Activated CD4-positive, CD25-positive, alpha-beta regulatory T cell treated with anti-CD3 and anti-CD28 coated beads, Interleukin-2, amount 50 U/mL, for 72 hours (primary cell): ENCODE results near the gene PRKG2.
"Not testable (repeated sequence)": the region's sequence is repeated elsewhere in the genome, so short reads cannot be mapped to it uniquely, and the experiment has no call there.

Experiments used
- DNase-seq: peaks from one replicate; pipeline ENCODE4 v3.0.0; 2021

Gene PRKG2

GRCh38 chr4:81214144-81214880 lies 710 bp downstream of the PRKG2 start:
- DNase-seq: no peak

- DNase-seq: no peak
These were observed 1.4 kb downstream of the PRKG2 start for GRCh38 chr4:81213671-81214070.

DNA sequence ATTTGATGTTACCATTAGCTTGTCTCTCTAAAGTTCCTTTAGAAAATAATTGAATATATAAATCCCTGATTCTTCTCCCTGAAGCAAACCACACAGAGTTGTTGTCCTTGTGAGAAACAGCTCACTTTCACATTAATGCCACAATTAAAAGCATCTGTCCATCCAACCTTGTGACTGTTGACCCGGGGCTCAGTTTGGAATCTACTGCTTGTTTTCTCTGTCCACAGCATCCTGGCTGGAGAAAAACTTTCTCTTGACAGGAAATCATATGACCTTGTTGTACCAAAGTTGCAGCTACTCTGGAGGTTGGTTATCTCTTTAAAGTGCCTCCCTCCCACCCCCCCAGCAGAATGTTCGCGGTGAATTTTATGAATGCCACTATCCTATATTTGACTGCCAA lies 3.1 kb downstream of the PRKG2 start:
- DNase-seq: no peak

GRCh38 chr4:81207828-81208227 lies 7.2 kb downstream of the PRKG2 start:
- DNase-seq: no peak

DNA sequence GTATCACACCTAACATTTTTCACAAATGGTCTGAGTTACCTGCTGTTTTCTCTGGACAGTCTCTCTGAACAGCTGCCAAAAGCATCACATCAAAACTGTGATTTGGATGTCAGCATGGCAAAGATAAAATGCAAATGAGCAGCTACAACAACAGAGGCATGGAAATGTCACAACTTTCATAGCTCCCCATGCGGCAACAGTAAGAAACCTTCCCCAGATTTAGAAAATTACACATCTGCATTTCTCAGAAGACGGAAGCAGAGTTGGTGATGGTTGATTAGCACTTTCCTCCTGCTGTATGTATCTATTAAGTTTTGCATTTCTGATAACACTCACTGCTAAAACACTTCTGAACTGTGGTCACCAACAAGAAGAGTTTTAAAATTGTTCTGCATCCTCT lies 9.7 kb downstream of the PRKG2 start:
- DNase-seq: no peak

DNA sequence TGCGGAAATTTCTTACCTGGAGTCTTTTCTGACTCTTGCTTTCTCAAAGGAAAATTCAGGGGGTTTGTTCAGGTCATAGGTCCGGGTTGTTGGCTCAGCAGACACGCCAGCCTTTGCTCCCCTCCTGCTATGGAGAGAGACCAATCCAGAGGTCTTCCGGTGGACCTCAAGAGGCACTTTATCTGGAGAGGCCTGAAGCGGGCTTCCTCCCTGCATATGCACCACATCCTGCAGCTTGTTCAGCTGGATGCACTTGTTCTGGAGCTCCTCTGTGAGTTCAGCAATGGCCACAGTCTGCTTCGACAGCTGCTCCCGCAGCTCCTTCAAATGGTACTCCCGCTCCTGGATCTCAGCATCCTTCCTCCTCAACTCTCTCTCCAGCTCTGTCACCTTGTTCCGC lies 10.5 kb downstream of the PRKG2 start:
- no peak for DNase-seq

DNA sequence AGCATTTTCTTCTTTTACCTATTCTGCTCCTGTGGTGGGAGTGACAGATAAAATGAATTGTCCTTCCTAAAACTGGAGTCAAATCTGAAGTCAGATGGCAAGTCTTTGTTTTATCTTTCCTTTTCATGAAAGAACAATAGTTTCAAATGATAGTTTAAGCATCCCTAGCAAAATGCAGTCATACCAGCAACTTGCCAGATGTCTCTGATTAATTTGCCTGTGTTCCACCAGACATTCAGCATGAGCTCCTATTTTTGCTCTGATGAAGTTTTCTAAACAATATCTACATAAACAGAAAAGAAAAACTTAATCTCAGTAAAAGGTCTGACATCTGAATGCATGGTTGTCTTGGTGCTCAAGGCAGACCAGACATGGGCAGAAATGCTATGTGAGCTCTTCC lies 15.2 kb downstream of the PRKG2 start:
- DNase-seq: no peak

DNA sequence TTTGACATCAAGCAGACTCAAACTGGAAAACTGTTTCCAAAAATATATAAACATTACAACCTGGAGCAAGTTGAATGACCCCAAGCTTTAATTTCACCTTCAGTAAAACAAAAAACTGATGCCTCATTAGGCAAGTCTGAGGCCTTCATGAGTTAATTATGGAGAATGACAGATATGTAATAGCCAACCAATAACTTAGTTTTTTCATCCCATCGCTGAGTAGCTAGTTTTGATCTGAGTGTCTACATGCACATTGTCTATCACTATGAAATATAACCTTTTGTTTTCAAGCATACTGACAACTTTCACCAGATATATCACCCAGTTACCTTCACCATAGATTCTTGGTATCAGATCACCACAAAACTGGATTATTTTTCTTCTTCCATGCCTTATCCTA lies 16.4 kb downstream of the PRKG2 start:
- no peak for DNase-seq

GRCh38 chr4:81197864-81198524 lies 17.0 kb downstream of the PRKG2 start:
- DNase-seq: no peak

DNA sequence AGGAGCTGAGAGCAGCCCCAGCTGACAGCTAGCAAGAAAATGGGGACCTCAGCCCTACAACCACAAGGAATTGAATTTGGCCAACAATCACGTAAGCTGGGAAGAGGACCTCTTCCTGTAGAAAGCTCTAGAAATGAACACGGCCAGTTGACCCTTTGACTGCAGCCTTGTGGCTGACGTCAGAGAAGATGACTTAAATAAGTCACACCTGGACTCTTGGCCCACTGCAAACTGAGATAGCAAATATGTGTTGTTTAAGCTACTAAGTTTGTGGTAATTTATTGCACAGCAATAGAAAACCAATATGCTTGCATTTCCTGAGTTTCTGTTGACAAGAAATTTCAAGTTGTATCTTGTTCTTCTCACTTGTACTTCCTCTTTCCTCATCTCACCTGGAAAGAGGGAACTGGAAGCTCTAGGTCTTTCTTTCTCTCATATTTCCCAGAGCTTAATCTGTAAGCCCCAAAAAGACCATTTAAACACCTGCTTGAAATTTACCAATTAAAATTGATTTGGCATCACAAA lies 18.8 kb downstream of the PRKG2 start:
- DNase-seq: no peak

- no peak for DNase-seq
These were observed 19.5 kb downstream of the PRKG2 start for GRCh38 chr4:81195475-81195874.

GRCh38 chr4:81194286-81194685 lies 20.7 kb downstream of the PRKG2 start:
- DNase-seq: no peak

- DNase-seq: no peak
These were observed 34.1 kb downstream of the PRKG2 start for GRCh38 chr4:81180916-81181315.

DNA sequence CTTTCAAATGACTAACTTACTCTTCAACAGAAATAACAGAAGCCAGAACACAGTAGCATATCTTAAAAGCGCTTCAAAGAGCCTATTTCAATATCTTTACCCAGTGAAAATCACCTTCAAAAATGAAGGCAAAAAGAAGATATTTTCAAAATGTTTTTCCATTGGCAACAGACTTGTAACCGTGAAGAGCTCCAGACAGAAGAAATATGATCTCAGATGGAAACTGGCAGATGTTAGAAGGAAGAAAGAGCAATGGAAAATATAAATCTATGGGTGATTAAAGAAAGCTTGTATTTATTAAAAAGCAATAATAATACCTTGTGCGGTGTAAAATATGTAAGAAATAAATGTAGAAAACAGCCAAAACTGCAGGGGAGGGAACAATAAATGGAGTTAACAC lies 35.7 kb downstream of the PRKG2 start:
- DNase-seq: no peak

DNA sequence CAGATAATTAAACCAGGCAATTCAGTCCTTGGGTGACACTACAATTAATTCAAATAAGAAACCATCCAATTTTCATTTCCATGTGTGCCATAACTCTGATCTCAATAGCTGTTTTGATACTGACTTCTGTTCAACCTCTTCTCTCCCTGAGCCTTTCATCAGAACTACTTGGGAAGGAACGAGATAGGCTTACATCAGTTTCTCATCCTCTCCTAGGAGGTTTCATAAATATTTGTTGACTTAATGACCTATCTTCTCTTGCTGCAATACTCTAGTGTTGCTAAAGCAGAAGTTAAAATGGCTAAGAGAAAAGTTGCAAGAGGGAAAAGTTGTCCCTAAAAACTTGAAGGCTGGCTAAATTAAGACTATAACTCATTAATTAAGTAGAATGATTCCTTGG lies 41.8 kb downstream of the PRKG2 start:
- DNase-seq: no peak

DNA sequence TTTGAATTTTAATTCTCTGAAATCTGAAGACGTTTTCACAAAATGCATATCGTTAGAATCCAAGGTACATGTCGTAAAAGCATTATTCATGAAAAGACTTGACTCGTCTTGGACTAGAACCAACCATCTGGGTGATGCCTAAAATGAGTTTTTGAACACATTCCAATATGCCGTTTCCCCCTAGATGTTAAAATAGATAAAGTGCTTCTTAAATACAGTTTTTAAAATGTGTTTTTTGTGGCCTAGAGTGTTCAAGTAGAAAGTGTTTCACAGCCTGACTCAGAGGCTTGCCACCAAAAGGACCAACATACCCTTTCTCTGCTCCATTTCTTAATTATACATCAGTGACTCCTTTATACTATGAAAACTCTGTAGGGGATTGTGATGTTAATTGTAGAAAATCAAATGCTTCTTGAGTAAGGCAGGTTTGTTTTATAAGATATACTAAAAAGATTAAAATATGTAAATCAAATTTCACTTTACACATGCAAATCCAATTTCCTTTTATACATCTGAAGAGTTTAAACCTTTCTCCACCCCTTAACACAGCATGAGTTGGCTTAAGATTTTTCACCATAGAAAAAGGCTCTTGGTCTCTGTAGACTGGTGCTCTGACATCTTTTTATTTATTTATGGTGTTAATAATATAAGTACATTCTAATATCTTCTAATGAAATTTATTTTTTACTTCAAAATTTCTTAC lies 48.4 kb downstream of the PRKG2 start:
- DNase-seq: no peak

- DNase-seq: no peak
These were observed 49.1 kb downstream of the PRKG2 start for GRCh38 chr4:81165861-81166430.

DNA sequence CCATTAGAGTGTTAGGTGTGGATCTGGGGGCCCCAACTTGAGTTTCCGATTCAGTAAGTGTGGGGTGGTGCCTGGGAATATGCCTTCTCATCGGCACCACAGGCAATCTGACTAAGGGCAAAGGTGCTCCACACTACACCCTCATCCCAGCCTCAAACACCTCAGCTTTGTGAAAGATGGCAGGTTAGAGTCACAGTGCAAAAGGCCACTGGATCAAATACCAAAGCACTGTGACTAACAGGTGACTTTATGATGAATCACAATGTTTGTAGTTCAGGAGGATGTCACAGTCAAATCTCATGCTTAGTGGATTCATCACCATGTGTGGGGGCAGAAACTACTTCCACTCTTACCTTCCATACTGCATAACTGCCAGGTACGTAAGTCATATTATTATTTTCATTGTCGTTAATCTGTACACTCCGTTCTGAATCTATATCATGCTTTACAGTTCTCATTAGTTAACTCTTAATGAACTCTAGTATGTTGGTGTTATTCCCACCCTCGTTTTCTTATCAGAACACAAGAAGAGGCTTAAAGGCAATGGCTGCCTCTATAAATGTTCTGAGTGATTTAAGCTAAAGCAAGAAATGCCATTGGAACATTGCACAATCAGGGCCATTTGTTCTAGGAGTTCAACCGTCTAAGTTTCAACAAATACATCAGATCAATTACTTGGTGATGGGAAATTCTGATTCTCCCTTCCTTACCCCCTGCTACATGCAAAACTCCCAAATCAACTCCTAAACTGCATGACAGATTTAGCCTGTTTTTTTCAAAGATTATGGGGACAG lies 50.2 kb downstream of the PRKG2 start:
- no peak for DNase-seq

DNA sequence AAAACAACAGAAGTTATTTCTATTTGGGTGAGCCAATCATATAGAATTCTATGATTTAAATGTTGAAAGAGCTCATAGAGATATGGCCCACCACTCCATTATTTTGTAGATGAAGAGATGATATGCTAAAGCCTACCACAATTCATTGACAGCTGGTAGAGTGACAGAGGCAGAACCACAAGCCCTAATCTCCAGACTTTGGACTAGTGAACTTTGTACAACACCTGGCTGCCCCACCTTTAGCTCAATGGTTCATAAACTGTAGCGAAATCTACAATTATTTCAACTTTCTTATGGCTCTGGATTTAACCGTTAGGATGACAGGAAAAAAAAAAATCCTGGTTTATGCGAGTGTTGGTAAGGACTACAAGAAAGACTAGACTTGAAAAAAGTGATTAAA lies 50.9 kb downstream of the PRKG2 start:
- DNase-seq: no peak

- DNase-seq: no peak
These were observed 52.1 kb downstream of the PRKG2 start for GRCh38 chr4:81162752-81163458.

DNA sequence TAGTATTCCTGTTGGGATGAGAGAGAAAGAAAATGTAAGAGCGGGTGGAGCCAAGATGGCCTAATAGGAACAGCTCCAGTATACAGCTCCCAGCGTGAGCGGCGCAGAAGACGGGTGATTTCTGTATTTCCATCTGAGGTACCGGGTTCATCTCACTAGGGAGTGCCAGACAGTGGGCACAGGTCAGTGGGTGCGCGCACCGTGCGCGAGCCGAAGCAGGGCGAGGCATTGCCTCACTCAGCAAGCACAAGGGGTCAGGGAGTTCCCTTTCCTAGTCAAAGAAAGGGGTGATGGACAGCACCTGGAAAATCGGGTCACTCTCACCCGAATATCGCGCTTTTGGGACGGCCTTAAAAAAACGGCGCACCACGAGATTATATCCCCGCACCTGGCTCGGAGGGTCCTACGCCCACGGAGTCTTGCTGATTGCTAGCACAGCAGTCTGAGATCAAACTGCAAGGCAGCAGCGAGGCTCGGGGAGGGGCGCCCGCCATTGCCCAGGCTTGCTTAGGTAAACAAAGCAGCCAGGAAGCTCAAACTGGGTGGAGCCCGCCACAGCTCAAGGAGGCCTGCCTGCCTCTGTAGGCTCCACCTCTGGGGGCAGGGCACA lies 61.2 kb downstream of the PRKG2 start:
- DNase-seq: not testable (repeated sequence)
